Measurements from ENCODE around the gene DZIP1. TPM values are rescaled to one million over a fixed set of nuclear protein-coding genes. Genes with fewer than 3 reads are reported as not detected.

The DZIP1 gene
- total and polyA plus RNA-seq, 2 donors (not counting 1 experiment from before 2014, with no cell fraction given): not detected

GRCh38 chr13:95533545-95534160 lies 110.9 kb downstream of the DZIP1 start:
- intact Hi-C loops (cut with micrococcal nuclease): no loop called here
- peaks cover 27% of the 10 kb centered on the region for H3K27me3 Mint-ChIP-seq

More at GRCh38 chr13:95533545-95534160, 110.9 kb downstream of the DZIP1 start:
- DNase-seq (no peak), ATAC-seq (ENCODE audit: low read depth) (no peak)
- H3K4me1 ChIP-seq (ENCODE audit: control insufficient read depth in 2 of 2, insufficient read depth in 2 of 2, low read length in 2 of 2): no peaks in the 10 kb centered on the region
- H3K4me3 ChIP-seq (ENCODE audit: control extremely low read depth in 1 of 5, extremely low read depth in 1 of 5, insufficient read depth in 1 of 5, low read depth in 2 of 5, low read length in 4 of 5): no peak overlapping the region
- Mint-ChIP-seq H3K4me1 (no peaks in the 10 kb centered on the region), H3K27ac (no peak overlapping the region), H3K4me3 (no peak overlapping the region), H3K9me3 (ENCODE audit: insufficient read depth) (peaks cover under 1% of the 10 kb centered on the region)
- no peak overlapping the region for H3K4me2 ChIP-seq (replicated peaks; ENCODE audit: low read depth, low read length, poor library complexity, severe bottlenecking)
- no peaks in the 10 kb centered on the region for H3K9me3 ChIP-seq (ENCODE audit: control extremely low read depth in 1 of 3, control insufficient read depth in 2 of 3, insufficient read depth in 1 of 3, low read length in 2 of 3)
- H2AFZ ChIP-seq (ENCODE audit: insufficient read depth, low read depth, low read length, poor library complexity, severe bottlenecking): no peak overlapping the region
- no peak overlapping the region for H3K27ac ChIP-seq (ENCODE audit: low read length in 2 of 2)
- ChIA-PET POLR2A (no interaction called here), CTCF (interaction anchor here (3.1 kb wide), 1 partner anchor 300 kb away, joined by 12 read pairs; no protein-coding TSS in a partner anchor)
- no peaks in the 10 kb centered on the region for H4K20me1 ChIP-seq (ENCODE audit: control insufficient read depth, insufficient read depth, low read length, poor library complexity, severe bottlenecking)
- no peak overlapping the region for H3K9ac ChIP-seq (ENCODE audit: low read length)
- H3K27me3 ChIP-seq (replicated peaks in 1 of 4; ENCODE audit: control extremely low read depth in 1 of 4, control insufficient read depth in 3 of 4, insufficient read depth in 4 of 4, low read length in 3 of 4): peaks cover 0 to 3% (median 0%) of the 10 kb centered on the region in 4 experiments
- H3K36me3 ChIP-seq (replicated peaks in 1 of 2; ENCODE audit: control extremely low read depth in 1 of 2, control insufficient read depth in 1 of 2, extremely low read depth in 1 of 2, insufficient read depth in 2 of 2, low read length in 1 of 2): no peaks in the 10 kb centered on the region
- TF ChIP-seq CTCF (IDR thresholded peaks at IDR 0.05): no peak
- no peak for TF ChIP-seq EZH2 (IDR thresholded peaks at IDR 0.05; ENCODE audit: borderline replicate concordance, insufficient read depth, low read depth, low read length, poor library complexity, severe bottlenecking)
- H3K79me2 ChIP-seq (ENCODE audit: control insufficient read depth, insufficient read depth, low read length): no peaks in the 10 kb centered on the region
- WGBS (ENCODE audit: insufficient coverage): 95% methylated on average over 4 of the region's 7 CpGs
